ENCODE measurements around the gene KIAA0753.
A peak's percentile ranks its signal among the peaks of the same experiment; 100 is the strongest.
"Not testable (repeated sequence)": the region's sequence is repeated elsewhere in the genome, so short reads cannot be mapped to it uniquely, and the experiment has no call there.

The KIAA0753 gene

DNA sequence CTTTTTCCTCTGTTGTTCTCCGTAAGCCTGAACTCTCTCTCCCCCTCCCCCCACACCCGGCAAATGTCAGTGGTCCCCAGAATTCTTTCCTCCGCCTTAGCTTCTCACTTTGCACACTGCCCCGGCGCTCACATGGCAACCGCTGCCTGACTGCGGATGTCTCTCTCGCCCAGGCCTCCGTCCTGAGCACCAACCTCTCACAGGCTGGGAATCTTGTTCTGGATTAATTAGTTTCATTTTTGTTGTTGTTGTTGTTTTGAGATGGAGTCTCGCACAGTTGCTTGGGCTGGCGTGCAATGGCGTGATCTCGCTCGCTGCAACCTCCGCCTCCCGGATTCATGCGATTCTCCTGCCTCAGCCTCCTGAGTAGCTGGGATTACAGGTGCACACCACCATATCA, 27.7 kb upstream of the KIAA0753 start:
- no peak for DNase-seq

DNA sequence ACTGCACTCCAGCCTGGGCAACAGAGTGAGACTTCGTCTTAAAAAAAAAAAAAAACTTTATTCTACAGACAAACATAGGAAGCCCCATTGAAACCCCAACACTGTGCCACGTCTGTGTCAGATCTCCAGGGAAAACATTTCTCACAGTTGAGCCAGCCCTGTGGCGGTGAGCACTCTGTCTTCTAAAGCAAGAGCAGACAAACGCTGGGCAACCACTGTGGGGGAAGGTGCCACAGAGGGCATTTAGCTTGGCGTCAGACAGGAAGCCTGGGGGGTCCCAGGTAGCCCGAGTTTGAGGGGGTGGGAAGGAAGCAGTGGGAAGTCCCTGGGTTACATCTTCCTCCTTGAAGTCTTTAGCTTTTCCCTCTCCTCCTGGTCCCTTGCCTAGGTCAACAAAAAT, 27.0 kb upstream of the KIAA0753 start:
- no peak for DNase-seq

DNA sequence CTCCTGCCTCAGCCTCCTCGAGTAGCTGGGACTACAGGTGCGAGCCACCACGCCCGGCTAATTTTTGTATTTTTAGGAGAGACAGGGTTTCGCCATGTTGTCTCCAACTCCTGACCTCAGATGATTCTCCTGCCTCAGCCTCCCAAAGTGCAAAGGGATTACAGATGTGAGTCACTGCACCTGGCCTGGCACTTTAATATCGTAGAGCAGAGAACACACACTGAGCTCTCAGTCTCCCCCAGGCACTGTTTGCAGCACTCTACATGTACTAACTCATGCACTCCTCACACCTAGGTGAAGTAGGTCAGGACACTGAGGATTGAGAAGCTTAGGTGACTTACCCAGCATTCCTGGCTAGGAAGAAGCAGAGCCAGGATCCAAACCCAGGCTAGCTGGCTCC, 26.0 kb upstream of the KIAA0753 start:
- no peak for DNase-seq

DNA sequence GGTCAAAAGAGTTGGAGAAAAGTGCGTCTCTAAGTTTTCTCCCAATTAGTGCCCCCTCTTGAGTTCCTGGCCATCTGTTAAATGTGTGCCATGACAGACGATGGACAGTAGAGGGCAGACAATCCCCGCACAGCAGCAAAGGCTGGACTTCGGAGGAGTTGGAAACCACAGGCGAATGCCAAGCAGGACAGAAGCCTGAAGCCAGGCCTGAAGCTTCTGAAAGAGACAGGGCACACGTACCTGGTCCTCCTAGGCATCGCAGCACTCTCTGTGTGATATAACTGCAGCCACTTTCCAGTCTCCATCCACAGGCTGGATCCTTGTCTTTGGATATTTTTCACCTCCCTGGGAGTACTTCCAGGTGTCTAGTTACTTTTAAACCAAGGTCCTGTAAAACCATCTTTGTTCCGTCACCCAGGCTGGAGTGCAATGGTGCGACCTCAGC, 25.6 kb upstream of the KIAA0753 start:
- peak; percentile 37 to 39 for DNase-seq

- not testable (repeated sequence) for DNase-seq
These were observed 22.7 kb upstream of the KIAA0753 start for GRCh38 chr17:6663200-6663599.

GRCh38 chr17:6661464-6661848, 20.9 kb upstream of the KIAA0753 start:
- DNase-seq, result peak in 1 of 2 experiments; percentile 23

GRCh38 chr17:6660805-6661463, 20.4 kb upstream of the KIAA0753 start:
- DNase-seq, result peak; percentile 58 to 75

DNA sequence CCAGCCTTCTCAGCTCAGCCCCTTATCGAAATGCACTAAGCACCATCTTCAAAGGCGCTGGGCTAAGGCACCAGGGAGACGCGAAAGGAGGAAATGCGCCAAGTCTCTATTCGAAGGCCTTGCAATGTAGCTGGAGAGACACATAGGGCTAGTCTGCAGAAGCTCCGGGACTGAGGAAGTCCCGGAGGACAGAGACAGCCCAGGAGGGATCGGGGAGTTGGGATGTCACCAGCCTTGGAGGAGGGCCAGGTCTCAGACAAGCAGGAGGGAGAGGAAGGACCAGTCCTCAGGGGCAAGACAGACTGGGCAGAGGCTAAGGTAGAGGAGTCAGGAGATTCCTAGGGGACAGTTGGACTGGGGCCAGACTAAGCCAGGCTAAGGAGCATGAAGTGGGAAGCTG, 19.6 kb upstream of the KIAA0753 start:
- peak; percentile 19 to 23 for DNase-seq

- not testable (repeated sequence) for DNase-seq
These were observed 17.9 kb upstream of the KIAA0753 start for GRCh38 chr17:6658411-6658810.

DNA sequence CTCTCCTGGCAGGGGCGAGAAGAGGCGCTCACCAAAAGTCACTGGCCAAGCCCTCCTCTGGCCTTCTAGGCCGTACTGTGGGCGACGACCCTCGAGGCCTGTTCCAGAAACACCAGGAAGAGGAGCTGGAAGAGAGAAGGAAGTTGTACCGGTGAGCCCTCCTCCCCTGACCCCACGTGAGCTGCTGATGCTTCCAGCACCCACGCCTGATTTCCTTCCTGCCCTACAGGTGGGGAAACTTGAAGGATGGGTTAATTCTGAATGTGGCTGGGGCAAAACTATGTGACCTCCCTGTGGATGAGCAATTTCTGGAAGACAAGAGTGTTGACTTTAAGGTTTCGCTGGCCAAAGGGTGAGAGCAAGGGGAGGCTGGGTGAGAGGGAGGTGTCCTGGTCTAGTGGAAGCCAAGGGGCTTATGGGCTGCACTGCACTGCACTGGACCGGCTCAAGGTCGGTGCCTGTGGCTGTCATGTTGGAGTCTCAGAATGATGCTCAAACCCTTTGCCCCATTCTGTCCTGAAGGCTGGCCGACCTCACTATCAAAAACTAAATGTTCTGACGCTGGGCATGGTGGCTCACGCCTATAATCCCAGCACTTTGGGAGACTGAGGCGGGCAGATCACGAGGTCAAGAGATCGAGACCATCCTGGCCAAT, 17.2 kb upstream of the KIAA0753 start:
- no peak for DNase-seq

GRCh38 chr17:6656797-6657632, 16.5 kb upstream of the KIAA0753 start:
- not testable (repeated sequence) for DNase-seq

GRCh38 chr17:6655732-6656361, 15.3 kb upstream of the KIAA0753 start:
- DNase-seq, result not testable (repeated sequence)

DNA sequence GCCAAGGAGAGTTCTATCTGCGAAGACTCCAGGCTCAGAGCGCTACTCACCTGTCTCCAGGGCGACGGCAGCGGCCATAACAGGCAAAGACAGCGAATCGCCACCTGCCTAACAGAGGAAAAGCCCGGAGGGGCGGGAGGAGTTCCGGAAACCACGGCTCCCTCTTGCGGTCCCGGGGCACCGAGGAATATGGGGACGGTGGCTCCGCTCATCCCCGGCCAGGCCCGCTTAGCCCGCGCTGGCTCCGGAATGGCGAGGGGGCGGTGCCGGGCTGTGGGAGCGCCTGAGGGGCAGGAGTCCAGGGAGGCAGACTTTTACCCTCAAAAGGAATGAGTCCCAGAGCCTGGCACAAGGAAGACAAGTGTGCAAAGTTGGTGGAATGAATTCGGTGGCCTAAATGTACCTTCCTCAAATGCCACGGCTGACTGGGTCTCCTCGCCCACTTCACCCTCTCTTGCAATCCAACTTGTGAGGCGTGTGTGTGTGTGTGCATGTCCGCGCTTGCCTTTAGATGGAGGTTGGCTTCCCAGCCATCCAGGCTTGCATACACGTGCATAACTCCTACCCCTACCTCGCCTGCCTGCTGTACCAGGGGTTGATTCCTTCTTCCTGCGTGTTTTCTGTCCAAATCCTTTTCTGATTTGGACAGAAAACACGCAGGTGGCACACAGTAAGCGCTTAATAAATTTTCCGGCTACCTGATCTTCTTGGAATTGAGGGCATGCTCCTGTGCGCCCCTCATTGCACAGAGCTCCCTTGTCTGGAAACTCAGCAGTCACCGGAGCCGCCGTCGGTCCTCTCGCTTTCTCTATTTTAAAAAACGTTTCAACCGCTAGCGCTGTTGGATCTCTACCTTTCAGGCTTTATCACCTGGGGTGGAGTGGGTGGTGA, 14.6 kb upstream of the KIAA0753 start:
- DNase-seq, result no peak

- DNase-seq, result no peak
These were observed 11.5 kb upstream of the KIAA0753 start for GRCh38 chr17:6651919-6652452.

DNA sequence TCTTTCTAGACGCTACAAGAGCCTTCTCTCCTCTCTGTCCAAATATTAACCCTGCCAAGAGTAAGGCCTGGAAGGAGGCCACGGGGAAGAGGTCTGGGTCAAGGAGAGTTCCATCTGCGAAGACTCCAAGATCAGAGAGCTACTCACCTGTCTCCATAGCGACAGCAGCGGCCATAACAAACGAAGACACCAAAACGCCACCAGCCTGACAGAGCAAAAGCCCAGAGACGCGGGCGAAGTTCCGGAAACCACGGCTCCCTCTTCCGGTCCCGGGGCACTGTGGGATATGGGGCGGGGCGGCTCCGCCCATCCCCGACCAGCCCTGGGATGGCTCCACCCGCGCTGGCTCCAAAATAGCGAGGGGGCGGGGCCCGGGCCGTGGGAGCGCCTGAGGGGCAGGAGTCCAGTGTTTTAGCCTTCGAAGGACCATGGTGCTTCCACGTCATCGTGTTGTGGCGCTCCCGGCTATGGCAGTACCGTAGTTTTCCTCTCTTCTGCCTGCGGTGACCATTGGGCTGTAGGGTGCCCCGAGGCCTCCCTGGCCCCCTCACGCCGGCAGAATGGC, 10.9 kb upstream of the KIAA0753 start, which contains the start of the genes C17orf100 and MED31:
TSS of gene C17orf100 (plus strand) at position 409 of the 565 bp plus-strand sequence. CDS start at position 561, 152 bp downstream.
TSS of gene MED31 (minus strand) at position 252 of the 565 bp plus-strand sequence. CDS start at position 175, 77 bp downstream.
- peak; percentile 70 to 75 for DNase-seq

DNA sequence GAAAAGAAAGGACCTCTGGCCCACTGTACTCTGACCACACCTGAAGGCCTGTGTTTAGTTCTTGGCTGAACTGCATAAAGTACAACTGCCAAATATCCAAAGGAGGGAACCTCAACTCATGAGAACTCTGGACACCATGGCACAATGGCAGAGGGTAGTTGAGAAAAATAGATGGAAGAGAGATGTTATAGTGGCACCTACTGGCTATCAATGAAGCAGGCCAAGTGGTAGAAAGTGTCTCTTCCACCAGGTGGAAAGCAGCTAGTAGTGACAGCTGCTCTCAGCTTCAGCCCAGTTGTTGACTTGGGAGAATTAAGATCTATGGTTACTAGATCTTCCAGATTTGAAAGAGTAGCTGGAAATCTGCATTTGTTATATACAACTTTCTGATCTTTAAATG, 7.7 kb upstream of the KIAA0753 start:
- DNase-seq, result peak; percentile 11 to 48

GRCh38 chr17:6643451-6644125, 3.1 kb upstream of the KIAA0753 start:
- DNase-seq, result no peak

- DNase-seq, result no peak
These were observed 2.1 kb upstream of the KIAA0753 start for GRCh38 chr17:6642592-6642991.

- peak; percentile 8 to 41 for DNase-seq
These were observed 844 bp upstream of the KIAA0753 start for GRCh38 chr17:6641247-6641863.
